Measurements from ENCODE around the gene GNAI3.
A peak's percentile ranks its signal among the peaks of the same experiment; 100 is the strongest.

Gene GNAI3

DNA sequence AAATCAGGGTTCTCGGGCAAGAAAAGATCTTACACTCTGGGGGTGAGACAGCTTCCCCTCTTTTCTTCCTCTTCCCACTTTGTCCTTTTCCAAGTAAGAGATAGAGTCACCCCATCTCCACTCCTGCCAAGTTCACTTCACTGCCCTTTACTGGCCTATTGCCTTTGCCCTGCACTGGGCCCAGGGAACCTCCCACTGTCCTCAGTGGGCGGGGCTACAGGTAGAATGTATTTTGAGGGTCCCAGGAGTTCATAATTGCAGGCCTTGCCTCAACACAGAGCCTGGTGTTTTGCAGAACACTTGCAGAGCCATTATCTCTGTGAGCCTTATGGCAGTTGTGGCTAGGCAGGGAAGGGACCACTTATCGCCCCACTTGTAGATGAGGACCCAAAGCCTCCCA, 74.5 kb downstream of the GNAI3 start:
- POLR2A ChIA-PET: no interaction called here
- DNase-seq (ENCODE audit: extremely low spot score): no peak
- TF ChIP-seq, protein P1, sequence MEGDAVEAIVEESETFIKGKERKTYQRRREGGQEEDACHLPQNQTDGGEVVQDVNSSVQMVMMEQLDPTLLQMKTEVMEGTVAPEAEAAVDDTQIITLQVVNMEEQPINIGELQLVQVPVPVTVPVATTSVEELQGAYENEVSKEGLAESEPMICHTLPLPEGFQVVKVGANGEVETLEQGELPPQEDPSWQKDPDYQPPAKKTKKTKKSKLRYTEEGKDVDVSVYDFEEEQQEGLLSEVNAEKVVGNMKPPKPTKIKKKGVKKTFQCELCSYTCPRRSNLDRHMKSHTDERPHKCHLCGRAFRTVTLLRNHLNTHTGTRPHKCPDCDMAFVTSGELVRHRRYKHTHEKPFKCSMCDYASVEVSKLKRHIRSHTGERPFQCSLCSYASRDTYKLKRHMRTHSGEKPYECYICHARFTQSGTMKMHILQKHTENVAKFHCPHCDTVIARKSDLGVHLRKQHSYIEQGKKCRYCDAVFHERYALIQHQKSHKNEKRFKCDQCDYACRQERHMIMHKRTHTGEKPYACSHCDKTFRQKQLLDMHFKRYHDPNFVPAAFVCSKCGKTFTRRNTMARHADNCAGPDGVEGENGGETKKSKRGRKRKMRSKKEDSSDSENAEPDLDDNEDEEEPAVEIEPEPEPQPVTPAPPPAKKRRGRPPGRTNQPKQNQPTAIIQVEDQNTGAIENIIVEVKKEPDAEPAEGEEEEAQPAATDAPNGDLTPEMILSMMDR (IDR thresholded peaks at IDR 0.05; ENCODE audit: control extremely low read depth, extremely low read depth, low read depth, missing control alignments): no peak
- CTCF ChIA-PET: interaction anchor here (1.5 to 11.9 kb wide), 4 partner anchors 17 to 407 kb away, joined by 4 to 135 read pairs (median 6); no protein-coding TSS in a partner anchor

DNA sequence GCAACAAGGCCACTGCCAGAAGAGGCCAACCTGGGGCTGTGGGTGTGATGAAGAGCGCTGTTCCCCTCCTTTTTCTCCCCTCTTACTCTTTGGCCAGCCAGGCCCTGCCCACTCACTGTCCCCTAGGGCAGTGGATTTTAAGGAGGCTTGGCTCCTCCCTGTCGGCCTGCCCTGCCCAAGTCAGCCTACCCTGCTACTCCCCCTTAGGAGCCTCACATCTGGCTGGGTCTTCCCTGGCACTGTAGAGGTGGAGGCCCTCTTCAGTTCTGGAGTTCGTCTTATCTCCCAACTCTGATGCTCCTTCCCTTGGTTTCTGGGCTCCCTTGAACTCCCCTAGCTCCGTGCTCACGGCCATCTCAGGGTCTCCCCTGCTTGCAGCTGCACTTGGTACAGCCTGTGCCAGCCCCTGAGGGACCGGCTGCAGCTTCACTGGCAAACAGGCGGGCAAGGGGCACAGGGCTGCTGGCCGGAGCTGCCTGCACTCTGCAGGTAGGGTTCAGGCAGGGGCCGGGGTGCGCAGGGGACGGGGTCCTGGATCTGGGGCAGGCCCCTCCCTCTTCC, 75.3 kb downstream of the GNAI3 start:
- ChIA-PET POLR2A (interaction anchor here (1.4 kb wide), 1 partner anchor 75 kb away, joined by 6 read pairs; the partner anchor contains the start of gene GNAI3), CTCF (interaction anchor here (1.4 to 11.9 kb wide), 8 partner anchors 9 to 406 kb away, joined by 4 to 135 read pairs (median 6); no protein-coding TSS in a partner anchor)
- peak; percentile 24 for DNase-seq (ENCODE audit: extremely low spot score)
- TF ChIP-seq, protein P1 (IDR thresholded peaks at IDR 0.05; ENCODE audit: control extremely low read depth, extremely low read depth, low read depth, missing control alignments): no peak

DNA sequence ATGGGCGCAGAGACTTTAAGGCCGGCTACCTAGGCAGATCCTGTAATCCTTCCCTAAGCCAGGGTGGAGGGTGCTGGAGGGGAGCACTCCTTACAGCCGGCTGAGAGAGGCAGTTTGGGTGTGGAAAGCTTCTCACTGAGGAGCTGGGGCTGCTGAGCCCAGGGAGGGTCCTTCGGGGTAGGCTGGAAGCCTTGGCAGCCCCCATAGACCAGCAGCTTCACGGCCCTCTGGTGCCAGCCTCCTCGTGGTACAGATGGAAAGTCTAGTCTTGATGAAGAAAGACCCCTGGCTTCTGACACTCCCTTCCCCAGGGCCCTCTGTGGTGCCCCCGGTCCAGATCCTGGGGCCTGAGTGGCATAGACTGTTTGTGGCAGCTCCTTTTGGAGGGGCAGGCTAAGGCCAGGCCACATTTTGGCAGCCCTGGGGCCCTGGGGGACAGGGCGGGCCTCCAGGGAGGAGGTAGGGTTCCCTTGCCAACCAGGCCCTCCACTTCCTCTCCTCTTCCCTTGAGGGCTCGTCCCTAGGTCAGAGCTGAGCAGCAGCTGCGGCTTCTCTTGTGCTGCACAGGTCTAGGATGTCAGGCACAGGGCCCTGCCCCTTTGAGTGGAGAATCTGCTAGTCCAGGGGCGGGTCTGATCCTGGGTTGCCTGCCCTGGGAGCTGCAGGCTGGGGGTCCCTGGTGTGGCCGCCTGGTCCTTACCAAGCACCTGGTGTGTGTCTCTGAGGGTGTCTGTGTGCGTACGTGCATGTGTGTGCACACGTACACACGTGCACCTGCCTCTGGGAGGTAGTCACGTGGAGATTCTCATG, 76.0 kb downstream of the GNAI3 start:
- ChIA-PET CTCF (interaction anchor here (1.4 to 11.9 kb wide), 10 partner anchors 8 to 405 kb away, joined by 4 to 135 read pairs (median 6); partner anchors contain the start of genes AHCYL1 and GNAI3), POLR2A (interaction anchor here (1.4 to 1.7 kb wide), 2 partner anchors 15 to 76 kb away, joined by 4 to 6 read pairs; partner anchors contain the start of gene GNAI3)
- DNase-seq (ENCODE audit: extremely low spot score): peak; percentile 42
- TF ChIP-seq, protein P1 (IDR thresholded peaks at IDR 0.05; ENCODE audit: control extremely low read depth, extremely low read depth, low read depth, missing control alignments): no peak

DNA sequence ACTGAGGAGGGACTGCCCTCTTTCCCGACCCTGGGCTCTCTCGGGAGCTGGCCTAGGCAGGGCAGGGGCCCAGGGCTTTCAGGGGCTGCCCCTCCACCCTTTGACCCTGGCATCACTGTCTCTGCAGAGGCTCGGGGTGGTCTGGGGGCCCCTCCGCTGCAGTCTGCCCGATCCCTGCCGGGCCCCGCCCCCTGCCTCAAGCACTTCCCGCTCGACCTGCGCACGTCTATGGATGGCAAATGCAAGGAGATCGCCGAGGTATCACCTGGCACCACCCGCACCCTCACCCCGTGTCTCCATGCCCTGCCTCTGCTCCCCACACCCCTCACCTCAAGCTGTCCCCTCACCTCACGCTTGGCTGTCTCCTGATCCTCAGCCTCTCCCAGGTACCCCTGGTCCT, 76.8 kb downstream of the GNAI3 start:
- TF ChIP-seq, protein P1 (IDR thresholded peaks at IDR 0.05; ENCODE audit: control extremely low read depth, extremely low read depth, low read depth, missing control alignments): no peak
- ChIA-PET POLR2A (interaction anchor here (1.7 kb wide), 1 partner anchor 14 kb away, joined by 4 read pairs; no protein-coding TSS in a partner anchor), CTCF (interaction anchor here (1.7 to 11.9 kb wide), 6 partner anchors 11 to 359 kb away, joined by 5 to 135 read pairs (median 10); partner anchors contain the start of genes AHCYL1 and GNAI3)
- no peak for DNase-seq (ENCODE audit: extremely low spot score)

DNA sequence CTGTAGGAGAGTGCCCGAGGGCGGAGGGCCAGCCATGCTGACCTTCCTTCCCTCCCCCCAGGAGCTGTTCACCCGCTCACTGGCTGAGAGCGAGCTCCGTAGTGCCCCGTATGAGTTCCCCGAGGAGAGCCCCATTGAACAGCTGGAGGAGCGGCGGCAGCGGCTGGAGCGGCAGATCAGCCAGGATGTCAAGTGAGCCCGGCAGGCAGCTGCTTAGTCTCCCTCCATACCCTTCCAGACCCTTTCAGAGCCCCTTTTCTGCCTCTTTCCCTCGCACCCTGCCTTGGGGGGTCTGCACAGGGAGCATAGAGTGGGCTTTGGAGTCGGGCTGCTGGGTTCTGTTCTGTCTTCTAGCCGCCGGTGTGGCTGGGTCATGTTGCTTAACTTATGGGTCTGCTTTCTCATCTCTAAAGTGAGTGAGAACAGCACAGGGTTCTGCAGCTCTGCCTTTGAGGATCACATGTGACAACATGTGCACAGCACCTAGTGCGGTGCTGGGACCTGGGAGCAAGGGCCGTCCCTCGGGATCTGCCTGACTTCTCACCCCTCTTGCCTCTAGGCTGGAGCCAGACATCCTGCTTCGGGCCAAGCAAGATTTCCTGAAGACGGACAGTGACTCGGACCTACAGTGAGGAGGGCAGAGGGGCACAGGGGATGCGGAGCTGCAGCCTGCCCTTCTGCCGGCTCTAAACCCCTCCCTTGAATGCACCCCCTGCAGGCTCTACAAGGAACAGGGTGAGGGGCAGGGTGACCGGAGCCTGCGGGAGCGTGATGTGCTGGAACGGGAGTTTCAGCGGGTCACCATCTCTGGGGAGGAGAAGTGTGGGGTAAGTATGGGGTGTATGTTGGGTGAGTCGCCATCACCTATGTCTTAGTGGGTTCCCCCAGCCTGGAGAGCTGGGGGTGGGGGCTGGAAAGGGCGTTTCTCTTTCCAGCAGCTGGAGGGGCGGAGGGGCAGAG, 77.5 kb downstream of the GNAI3 start:
- TF ChIP-seq, protein P1 (IDR thresholded peaks at IDR 0.05; ENCODE audit: control extremely low read depth, extremely low read depth, low read depth, missing control alignments): no peak
- ChIA-PET POLR2A (interaction anchor here (0.6 to 1.7 kb wide), 2 partner anchors 14 to 114 kb away, joined by 3 to 4 read pairs; no protein-coding TSS in a partner anchor), CTCF (interaction anchor here (1.7 to 11.9 kb wide), 7 partner anchors 11 to 359 kb away, joined by 5 to 135 read pairs (median 8); partner anchors contain the start of genes AHCYL1 and GNAI3)
- DNase-seq (ENCODE audit: extremely low spot score): peak; percentile 13
